Measurements from ENCODE around the gene OR9A2.
"Not testable (repeated sequence)": the region's sequence is repeated elsewhere in the genome, so short reads cannot be mapped to it uniquely, and the experiment has no call there.

Gene OR9A2

GRCh38 chr7:143016996-143017395, 9.9 kb downstream of the OR9A2 start:
- DNase-seq, result no peak

GRCh38 chr7:143015926-143016490, 10.9 kb downstream of the OR9A2 start:
- DNase-seq, result peak; percentile 43

DNA sequence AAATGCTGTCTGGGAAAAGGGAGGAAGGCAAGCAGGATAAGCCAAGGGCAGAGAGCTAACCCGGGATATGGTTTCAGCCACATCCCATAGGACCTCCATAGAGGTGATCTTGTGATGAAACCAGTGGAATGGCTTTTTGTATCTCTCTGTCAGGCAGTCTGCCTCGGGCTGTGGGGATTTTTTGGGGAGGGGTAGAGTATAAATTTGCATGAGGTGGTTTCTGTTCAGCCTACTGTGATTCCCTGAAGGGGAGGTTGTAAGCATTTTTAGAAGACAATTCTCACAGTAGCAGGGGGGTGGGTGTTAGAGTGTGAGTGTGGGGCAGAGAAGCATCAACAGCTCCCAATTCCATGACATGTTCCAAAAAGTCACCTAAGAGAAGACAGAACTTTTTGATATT, 11.8 kb downstream of the OR9A2 start:
- no peak for DNase-seq

- DNase-seq, result peak; percentile 89
Observed at GRCh38 chr7:143013893-143014292, 13.0 kb downstream of the OR9A2 start.

DNA sequence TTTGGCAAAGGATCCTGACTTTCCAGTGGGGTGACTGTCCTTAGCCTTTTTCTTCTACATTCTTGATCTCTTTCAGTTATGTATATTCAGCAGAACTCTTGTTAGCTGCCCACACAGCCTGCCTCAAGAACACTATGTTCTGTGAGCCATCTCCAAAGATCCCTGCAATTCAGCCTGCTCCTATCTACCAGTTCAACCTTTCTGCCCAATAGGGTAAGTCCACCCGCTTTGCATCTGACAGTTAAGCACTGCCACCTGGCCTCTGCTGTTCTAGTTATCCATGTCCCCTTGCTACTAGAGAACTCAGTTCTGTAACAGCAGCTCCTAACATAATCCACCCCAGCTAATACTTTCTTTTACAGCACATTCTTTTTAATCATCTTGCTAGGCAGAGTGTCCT, 13.5 kb downstream of the OR9A2 start:
- no peak for DNase-seq

- no peak for DNase-seq
Observed at GRCh38 chr7:143012409-143012808, 14.5 kb downstream of the OR9A2 start.

- DNase-seq, result no peak
Observed at GRCh38 chr7:143012001-143012400, 14.9 kb downstream of the OR9A2 start.

DNA sequence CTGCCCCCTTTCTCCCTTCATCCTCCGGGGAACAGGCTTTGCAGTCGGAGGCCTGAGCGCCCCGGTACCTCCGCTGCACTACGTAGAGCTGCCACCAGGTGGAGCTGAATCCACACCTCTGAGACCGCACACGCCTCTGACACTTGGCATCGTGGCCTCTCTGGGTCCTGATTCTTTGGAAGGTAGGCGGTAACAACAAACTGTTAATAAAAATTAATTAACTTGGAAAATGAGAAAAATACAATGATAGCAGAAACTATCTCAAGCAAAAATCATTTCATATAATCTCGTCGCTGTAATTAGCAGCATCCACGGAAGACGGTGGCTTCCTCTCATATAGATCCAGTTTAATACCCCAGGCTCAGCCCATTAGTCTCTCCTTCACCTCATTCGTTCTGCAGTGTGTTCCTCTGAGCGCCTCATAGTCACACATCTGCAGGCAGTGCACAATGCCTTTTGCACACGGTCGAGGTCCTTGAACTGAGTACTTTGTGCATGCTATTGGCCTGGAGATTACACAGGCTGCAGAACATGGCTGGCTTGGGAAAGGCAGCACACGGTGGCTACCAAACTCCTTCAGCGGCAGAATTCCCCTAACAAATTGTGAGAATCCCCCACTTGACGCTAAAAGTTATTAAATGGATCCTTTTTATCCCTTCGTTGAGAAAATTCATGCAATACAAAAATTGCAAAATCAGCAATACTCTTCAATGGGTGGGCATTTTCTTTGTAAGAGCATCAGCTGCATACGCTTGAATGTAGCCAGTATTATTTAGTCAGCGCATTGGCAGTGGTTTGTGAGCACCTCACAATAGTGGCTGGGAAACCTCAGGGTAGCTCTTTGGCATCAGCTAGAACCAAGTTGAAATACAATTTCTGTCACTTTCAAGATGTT, 18.7 kb downstream of the OR9A2 start:
- DNase-seq, result peak; percentile 19

DNA sequence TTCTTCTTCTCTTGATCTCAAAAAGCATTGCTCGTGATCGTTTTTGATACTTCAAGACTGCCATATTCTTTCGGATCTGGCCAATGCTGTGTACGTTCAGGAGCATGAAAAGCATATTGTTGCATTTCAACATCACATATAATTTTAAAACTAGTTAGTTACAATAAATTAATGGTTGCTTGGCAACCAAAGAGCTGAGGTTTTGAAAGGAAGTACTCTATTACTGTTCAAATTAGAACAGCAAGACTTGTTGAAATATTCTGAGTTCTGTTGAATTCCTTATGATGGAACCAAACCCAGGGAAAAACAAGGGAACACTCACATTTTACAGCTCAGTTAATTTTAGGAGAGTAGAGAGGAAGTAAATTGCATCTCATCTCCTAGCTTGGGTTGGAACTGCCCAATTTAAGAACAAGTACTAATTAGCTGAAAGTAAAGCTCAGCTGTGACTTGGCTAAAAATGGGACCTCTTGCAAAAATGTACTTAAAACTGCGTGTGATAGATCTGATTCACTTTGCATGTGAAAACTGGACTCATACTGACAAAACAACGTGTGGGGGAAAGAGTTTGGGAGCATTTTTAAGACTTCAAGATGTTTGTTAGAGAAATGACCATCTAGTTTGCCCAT, 21.2 kb downstream of the OR9A2 start:
- DNase-seq, result no peak

GRCh38 chr7:143003393-143004051, 23.4 kb downstream of the OR9A2 start:
- DNase-seq, result peak; percentile 16

- DNase-seq, result no peak
Observed at GRCh38 chr7:143002898-143003297, 24.0 kb downstream of the OR9A2 start.

GRCh38 chr7:143002106-143002505, 24.8 kb downstream of the OR9A2 start:
- peak; percentile 13 for DNase-seq

- DNase-seq, result no peak
Observed at GRCh38 chr7:143000648-143001047, 26.3 kb downstream of the OR9A2 start.

- DNase-seq, result no peak
Observed at GRCh38 chr7:142999793-143000192, 27.1 kb downstream of the OR9A2 start.

GRCh38 chr7:142998966-142999365, 28.0 kb downstream of the OR9A2 start:
- no peak for DNase-seq

DNA sequence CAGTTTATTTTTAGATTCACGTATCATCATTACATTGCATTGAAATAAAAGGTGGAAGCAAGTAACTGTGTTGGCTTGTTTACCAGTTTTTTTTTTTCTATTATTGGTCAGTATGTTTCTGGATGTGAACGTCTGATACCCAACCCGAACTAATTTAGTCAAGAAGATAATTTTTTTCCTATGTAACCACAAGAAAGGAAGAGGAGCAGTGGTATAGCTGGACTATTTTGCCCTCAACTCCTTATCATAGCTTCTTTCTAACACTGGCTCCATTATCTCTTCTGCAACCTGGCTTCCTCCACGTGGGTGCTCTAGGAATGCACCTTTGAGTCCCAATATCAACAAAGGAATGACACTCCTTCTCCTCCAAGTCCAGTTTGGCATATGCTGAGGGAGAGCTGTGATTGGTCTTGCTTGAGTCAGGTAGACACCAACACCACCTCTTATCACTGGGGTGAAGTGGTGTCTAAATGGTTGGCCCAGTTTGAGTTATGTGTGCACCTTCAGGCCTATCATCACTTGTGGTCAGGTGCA, 29.4 kb downstream of the OR9A2 start:
- DNase-seq, result no peak

GRCh38 chr7:142992427-142992826, 34.5 kb downstream of the OR9A2 start:
- DNase-seq, result no peak

GRCh38 chr7:142984297-142984696, 42.6 kb downstream of the OR9A2 start:
- DNase-seq, result no peak

DNA sequence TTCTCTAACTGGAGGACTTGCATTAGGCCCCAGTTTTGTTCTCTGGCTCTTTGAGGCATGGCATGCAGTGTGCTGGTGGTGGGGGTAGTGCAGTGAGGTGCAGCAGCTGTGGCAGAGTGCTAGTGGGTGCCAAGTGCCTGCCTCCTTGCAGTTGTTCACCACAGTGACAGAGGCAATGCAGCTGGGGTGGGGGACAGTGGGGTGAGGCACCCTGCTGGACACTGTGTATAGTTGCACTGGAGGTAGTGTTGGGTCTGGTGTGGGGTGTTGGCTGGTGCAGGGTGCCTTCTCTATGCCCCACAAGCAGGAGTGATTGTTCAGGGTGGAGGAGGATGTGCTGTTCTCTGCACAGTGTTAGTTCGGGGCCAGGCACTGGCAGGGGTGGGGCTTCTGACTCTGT, 43.1 kb downstream of the OR9A2 start:
- DNase-seq, result no peak

GRCh38 chr7:142978402-142978801, 48.5 kb downstream of the OR9A2 start:
- not testable (repeated sequence) for DNase-seq

Data from amniotic stem cell (primary cell).